Activated CD4-positive, CD25-positive, alpha-beta regulatory T cell (primary cell): ENCODE measurements around the gene PITX1.

Experiments used
- DNase-seq, 4 experiments: peaks; one replicate each; lab custom pipeline; 2025; lab: John Stamatoyannopoulos, UW

Gene PITX1

DNA sequence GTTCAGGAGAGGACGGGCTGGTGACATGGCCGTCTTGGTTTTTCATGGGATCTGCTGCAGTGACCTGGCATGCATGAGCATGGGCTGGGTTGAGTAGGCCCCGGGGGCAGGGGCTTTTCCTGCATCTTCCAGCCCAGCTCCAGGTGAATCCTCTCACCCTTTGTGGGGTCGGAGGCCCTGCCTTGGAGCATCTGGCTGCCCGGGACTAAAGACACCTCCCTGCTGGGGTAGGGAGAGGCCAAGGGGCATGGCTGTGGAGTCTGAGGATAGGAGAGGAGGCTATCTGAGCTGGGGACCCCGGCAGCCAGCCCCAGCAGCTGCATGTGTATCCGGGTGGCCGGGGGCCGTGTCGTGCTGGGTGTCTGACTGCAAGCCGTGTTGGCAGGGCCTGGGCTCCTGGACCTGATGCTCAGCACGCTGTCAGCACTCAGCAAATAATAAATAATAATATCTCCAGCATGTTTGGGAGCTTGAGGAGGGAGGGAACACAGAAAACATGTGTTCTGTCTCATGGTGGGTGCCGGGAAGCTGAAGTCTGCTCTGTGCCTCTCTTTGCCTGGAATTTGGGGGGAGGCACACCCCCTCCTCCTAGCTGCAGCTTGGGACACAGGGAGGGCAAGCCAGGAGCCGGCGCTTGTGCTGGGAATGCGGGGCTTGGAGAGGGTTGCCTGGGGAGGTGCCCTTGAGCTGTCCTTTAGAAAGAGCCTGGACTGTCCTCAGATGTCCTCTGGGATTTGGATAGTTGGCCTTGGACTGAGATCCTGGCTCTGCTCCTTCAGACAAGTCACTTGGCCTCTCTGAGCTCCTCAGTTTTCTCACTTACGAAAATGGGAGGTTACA is 28.4 kb upstream of the PITX1 start:
- no peak for DNase-seq

DNA sequence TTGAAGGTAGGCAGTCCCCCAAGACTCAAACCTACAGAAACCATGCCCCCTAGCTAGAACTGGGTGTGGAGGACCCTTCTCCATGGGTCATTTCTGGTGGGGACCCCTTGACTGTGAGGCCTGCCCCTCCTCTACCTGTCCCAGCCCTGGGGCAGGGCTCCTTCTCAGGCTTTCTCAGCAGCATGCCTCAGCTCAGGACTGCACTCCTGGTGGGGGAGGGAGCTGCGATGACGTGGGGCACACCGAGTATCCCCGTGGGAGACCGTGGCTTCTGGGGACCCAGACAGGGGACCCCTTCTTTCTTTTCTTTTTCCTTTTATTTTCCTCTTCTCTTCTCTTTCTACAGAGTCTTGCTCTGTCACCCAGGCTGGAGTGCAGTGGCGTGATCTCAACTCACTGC is 27.0 kb upstream of the PITX1 start:
- DNase-seq = no peak

DNA sequence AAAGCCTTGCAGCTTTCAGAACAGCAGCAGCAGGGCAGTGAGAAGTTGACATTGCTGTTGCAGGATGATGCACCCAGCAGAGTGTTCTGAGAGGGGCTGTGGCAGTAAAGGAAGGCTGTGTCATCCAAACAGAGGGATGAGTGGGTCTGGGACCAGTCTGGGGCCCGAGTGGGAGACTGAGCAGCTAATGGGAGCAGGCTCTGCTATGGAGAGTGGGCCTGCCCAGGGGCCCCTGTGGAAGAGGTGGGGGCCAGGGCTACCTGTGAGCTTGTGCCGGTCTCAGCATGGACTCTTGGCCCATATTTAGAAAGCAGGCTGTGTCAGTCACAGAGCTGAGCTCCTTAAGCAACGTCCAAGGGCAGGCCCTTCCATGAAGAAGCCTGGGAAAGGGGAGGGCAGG is 26.0 kb upstream of the PITX1 start:
- DNase-seq = no peak

DNA sequence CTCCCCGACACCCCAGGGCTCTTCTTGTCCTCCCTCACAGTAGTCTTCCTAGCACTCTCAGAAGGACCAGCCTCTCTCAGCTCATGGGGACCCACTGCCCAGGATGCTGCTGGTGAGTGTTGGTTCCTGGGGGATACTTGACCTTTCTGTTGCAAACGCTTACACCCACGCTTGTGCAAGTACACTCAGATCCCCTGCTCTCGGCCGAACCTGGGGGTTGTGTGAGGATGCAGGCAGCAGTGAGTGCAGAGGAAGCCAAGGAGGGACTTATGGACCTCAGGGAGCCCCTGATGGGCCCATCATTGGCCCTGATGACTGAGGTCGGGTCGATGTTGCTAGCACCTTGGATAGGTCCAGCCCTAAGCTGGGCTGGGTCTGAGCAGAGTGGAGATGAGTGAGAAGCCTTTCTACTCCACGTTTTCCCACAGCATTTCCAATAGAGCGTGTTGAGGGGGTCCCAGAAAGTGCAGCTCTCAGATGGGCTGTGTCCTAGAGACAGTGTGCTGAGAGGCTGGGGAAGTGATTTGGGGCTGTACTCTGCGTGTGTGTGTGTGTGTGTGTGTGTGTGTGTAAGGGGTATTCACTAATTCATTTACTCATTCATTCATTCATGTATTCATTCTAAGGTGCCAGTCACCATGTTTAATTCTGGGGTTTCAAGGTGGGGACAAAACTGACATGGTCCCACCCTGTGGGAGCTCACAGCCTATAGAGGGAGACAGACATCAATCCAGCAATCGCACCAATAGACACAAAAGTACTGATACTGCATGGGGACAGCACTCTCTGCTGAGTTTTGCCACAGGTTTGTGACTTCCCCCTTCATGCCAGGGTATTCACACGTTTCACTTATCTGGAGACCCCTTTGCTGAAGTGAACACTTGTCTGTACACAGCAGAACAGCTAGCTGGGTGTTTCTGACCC is 25.2 kb upstream of the PITX1 start:
- DNase-seq = no peak

DNA sequence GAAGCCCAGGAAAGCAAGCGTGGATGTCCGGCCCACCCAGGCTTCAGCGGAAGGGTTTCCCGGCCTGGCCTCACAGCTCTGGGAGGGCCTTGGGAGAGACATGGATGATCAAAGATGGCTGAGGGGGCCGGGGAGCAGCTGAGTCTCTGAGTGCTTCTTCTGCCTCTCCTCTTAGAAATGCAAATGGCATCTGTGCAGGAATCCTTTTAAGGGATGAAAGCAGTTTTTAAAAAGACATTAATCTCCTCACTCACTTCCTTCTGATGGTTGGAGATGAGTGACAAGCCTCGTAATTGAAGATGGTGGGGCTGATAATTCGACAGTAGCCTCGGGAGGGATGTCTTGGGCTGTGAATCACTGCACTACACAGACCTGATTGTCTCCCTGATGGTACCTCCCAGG is 24.3 kb upstream of the PITX1 start:
- DNase-seq = no peak

DNA sequence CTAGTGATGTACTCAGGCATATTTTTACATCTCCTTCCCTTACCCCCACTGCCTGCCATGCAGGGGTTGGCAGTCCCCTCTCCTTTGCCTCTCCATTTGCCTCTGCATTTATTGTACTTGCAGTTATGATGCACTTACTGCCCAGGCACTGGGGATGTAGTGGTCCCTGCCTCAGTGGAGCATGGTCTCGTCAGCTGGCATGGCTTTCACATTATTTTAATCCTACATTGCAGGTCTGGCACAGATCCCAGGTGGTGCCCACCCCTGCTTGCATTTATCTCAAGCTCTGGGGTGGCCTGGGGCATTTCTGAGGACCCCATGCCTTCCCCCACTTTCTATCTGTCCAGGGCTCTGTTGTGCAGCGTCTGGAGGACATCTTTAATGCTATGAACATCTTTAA is 23.2 kb upstream of the PITX1 start:
- no peak for DNase-seq

DNA sequence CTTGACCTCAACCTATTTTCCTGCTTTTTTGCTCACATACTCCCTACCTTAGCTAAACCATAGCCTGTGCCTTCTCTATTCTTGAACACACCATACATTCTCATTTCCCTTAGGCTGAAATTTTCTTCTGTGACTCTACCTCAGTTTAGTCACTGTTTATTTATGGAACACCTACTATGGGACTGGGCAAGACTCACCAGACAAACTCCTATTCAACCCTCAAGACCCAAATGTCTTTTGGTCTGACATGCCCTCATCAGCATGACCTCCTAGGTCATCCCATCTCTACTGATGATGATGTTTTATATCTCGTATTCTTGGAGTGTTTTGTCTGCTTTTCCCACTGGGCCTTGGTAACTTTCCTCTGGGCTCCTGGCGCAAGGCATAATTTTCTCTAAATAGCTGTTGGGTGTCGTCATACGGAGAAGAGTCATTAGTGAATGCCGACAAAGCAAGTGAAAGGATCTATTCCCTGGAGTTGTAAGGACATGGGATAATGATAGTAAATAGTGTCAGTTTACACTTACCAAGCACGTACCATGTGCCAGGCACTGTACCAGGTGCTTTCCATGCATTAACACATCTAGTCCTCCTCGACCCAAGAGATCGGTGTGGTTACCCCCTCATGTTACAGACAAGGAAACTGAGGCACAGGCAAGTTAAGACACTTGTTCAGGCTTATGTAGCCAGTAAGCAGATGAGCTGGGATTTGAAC is 22.4 kb upstream of the PITX1 start:
- DNase-seq = no peak

DNA sequence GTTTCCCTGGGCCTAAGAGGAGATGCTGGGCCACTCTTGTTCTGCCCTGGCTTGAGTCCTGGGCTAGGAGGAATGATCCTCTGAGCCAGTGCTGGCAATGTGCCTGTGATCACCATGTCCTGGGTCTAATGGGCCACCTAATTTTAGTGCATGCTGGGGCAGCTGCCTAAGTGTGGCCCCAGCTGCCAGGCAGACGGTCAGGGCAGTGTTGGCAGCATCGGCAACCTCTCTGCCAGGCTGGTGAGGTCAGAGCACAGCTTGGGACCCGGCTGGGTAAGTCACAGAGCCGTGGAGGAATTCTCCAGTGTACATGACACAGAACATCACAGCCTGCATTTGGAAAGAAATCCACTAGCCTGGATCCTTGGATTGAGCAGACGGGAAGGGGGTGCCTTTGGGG is 21.4 kb upstream of the PITX1 start:
- no peak for DNase-seq

DNA sequence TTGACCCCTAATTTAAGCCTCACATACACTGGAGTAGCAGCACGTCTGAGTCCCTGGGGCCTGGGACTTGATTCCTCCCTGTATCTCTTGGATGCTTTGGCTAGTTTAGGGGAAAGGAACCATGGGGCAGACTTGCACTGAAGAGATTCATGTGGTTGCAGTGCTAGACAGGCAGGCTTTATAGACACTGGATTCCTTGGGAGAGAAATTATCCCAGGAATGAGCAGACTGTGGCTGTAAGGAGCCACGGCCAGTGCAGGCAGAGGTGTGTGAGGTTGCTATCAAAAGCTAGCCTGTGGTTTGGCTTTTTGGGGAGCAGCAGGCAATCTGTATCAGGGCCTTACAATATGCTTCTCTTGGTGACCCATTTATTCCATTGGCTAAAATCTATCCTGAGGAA is 20.5 kb upstream of the PITX1 start:
- no peak for DNase-seq

DNA sequence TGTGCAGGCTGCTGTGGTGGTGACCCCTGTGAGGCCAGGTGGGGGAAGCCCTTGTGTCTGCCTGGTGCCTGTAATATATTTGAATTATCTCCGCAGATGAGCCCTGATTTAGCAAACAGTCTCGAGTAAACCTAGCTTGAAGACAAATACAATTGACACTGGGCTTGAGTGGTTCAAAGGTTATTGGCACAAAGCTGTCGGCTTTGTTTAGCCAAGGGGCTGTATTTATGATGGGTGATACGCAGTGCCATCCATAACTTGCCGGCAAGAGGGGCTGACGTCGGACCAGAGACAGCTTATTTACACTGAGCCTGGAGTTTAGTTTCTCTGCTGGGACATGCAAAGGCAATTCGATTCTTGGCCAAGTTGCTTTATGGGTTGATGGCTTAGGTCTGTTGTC is 20.0 kb upstream of the PITX1 start:
- no peak for DNase-seq

DNA sequence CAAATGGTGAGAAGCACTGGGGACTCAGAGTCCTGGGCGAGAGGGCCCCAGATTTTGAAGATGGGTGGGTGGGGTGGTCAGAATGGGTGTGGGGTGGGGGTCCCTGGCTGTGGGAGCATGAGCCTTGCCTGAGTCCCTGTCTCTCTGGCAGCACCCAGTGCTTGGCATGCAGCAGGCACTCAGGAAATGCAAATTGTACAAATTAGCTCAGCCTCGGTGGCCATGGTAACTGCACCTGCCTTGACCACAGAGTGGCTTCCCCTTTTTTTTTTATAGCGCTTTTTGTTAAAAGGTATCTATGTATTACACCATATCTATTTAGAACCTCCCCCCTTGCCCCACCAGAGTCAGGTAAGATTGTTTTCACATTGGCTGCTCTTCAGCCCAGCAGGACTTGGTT is 19.2 kb upstream of the PITX1 start:
- no peak for DNase-seq

DNA sequence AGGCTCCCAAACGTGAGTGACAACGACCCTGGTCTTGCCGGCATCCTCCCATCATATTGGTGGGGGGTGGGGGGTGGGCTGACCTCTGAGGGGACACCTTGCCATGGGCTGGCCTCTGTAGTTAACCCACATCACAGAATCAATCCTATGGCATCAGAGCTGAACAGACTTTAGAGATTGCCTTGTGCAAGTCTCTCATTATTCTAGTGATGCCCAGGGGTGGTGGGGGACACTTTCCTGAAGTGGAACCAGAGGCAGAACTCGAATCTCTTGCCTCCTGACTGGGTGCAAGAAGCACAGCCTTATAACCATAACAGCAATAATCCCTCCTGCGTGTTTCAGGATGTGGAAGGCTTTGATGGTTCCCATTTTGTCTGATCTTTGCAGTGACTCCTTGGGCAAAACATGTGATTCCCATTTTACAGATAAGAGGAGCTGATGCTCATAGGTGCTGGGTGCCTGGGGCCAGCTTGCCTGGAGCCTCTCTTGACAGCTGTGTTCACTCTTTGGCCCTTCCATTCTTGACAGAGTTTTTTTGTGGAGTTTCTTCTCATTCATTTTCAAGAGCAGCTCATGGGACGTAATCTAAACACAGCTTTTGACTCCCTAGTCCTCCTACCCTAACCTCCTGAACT is 18.6 kb upstream of the PITX1 start:
- DNase-seq = no peak

DNA sequence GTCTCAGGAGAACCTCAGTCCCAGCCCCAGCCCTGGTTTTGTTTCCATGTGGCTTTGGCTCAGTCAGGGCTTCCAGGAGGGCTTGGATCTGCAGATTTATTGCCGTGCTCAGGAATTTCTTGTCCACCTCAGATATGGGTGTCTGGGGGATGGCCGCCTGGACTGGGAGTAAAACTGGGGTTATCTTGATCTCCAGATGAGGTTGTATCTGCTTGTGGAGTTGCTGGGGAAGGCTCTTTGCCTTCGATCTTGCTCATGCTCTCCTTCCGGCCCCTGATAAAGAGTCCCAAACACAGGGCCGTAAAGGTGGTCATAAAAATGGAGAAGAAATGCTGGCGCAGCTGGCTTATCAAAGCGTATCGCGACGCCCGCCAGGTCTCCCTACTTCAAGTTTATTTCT is 17.8 kb upstream of the PITX1 start:
- no peak for DNase-seq

DNA sequence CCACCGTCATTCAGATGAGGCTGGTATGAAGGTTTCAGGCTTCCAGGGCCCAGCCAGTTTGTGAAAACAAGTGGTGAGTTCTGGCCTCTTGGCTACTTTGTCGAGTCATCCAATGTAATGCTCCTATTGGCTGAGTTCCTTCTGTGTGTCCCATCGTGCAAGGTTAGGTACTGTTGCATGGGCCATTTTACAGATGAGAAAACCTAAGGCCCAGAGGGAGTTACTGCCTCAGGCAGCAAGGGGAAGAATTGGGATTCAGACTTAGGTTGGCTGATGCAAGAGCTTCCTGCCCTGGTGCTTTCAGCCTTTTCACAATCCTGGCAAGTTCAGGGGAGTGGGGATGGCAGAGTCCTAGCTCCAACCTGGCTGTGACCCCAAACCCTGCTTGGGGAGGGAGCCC is 17.4 kb upstream of the PITX1 start:
- no peak for DNase-seq

DNA sequence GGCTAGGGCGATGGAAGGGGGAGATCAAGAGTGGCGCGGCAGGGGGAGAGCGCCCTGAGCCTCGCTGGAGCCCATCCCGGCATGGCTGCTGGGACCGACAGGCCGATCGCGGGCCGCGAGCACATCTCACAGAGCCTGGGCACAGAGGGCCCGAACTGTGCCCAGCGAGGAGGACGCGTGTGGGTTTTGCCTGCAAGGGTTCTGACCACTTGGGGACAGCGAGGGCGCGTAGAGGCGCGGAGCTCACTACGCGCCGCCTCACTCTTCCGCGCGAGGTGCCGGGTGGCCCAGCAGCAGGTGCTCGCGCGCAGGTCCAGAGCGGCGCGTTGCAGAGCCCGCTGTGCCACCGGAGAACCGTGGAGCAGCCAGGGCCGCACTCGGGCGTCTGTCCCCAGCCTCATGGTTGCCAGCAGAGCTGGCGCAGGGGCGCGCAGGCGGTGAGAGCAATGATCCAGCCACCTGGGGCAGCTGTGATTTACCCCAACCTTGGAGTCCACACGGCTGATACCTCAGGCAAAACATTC is 16.3 kb upstream of the PITX1 start:
- DNase-seq = no peak

DNA sequence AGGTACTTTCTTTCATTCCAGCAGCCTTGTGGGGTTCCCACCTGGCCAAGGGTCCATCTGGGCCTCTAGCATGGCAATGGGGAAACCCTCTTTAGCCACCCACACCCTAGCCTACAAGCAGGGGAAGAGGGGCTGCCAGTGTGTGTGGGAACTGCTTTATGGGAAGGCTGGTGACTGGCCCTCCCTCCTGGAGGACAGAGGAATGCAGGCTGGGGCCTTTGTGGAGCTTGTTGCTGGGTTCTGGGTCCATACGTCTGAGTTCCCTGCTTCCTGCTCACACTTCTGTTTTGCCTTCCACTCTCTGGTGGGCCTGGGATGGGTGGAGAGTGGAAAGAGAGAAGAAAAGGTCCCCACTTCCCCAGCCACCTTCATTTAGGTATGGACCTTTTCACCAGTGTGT is 14.9 kb upstream of the PITX1 start:
- no peak for DNase-seq

DNA sequence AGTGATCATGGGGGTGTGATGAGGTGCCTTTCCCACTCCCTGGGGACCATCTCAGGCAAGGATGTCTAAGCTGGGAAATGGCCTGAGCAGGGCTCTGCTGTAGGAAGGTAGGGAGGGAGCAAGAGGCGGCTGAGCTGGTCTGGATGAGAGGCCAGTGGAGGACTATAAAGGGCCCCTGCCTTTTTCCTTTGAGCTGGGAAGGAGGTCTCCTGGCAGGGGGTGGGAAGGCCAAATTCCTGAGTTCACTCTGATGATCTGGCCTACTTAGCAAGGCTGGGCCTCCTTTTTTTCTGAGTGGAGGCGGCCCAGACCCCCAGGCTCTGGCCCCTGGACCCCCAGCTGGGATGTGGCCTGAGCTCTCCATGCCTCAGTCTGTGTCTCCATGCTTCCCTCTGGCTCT is 14.3 kb upstream of the PITX1 start:
- DNase-seq = no peak

DNA sequence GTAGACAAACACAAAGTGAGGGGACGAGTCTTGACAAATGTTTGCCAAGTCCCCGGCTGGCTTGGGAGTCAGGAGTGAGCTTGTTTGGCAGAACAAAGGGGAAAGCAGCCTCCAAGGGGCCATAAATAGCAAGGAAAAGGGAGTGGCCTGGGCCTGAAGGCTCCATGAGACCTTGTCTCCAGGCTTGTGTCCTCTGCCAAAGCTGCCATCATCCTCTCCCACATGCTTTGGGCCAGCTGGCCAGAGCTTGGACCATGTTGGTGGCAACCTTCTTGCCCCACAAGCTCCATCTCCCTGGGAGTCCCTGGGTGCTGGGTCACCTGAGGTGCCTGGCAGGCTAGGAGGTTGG is 13.3 kb upstream of the PITX1 start:
- DNase-seq = no peak

DNA sequence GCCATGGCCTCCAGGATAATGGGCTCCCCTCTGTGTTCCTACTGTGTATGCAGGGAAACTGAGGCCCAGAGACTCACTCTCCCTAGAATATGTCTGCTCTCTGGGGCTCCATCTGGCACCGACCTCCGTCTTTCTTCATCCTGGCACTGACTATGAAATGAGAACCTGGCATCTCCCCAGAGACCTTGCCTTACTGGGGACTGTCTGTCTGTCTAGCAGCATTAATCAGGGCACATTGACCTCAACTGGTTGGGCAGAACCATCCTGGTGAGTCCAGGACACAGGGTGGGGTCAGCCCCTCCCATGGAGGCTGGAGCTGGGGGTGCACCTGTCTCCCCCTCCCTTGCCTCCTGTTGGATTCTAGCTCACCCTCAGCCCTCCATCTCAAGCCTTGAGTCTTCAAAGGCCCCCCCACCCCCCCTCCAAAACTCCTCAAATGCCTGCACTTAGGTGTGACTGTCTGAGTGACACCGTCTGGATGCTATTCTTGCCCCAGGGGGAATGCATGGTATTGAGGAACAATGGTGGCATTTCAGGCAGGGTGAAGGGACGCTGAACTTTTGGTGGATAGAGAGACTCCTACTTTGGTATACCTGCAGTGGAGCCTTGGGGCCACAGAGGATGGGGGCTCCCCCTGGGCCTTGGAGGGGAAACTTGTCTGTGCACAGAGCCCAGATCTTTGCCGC is 12.8 kb upstream of the PITX1 start:
- DNase-seq = no peak

DNA sequence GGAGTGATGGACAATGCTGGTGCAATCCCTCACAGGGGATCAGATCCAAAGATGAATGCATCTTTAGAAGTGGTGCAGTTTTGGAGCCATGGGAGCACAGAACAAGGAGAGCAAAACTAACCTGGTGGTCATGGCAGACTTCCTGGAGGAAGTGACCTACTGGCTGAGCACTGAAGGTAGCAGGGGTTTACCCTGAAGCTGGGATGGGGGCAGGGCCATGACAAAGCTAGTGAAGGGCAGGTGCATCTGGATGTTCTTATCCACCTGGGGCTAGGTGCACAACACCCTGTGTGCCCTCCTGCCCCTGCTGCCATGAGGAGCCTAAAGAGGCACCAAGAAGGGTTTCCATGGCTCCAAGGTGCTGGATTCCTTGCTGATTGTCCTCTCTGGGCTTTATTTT is 11.5 kb upstream of the PITX1 start:
- no peak for DNase-seq

DNA sequence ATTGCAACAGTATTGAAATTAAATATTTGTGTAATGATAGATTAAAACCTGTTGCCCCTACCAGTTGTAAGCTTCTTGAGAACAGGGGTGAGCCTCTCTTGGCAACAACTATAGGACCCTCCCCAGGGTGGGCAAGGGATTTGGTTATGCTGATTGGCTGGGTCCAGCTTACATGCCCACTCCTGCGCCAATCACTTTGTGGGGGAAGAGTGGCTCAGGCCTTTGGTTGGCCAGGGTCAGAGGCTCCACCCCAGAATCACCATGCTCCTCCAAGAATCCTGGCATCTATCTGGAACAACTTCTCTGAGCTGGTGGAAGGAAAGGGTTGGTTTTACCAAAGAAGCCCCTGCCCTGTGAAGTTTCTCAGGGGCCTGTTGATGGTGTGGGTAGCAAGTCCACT is 8.6 kb upstream of the PITX1 start:
- DNase-seq = no peak
